PFSK-1 (cell line): Measurements from ENCODE around the gene PHOSPHO1. TPM values are rescaled to one million over a fixed set of nuclear protein-coding genes. Genes with fewer than 3 reads are reported as not detected.
A peak's percentile ranks its signal among the peaks of the same experiment; 100 is the strongest.

ENCODE experiments used
- FOXP2 ChIP-seq: optimal IDR thresholded peaks from 2 replicates; pipeline ENCODE3; 2011; ENCODE audit warnings: borderline replicate concordance, control low read depth, inconsistent platforms; ENCODE audit not compliant: insufficient read depth; ENCODE audit errors: extremely low read length, extremely low read depth
- POLR2AphosphoS5 ChIP-seq: IDR thresholded peaks from 2 replicates; pipeline ENCODE4 v1.6.1; 2012; ENCODE audit warnings: low read depth, mild to moderate bottlenecking, control low read depth, low read length, moderate library complexity
- REST ChIP-seq, 2 experiments: IDR thresholded peaks; 2 replicates each; pipeline versions ENCODE4 v1.6.1 to v1.8.0; 2011 to 2012; ENCODE audit warnings: low read depth in 2 of 2, low read length in 2 of 2, control low read depth in 1 of 2, inconsistent platforms in 1 of 2, mild to moderate bottlenecking in 1 of 2, moderate library complexity in 1 of 2; ENCODE audit not compliant: insufficient read depth in 1 of 2
- SIN3A ChIP-seq: IDR thresholded peaks from 2 replicates; pipeline ENCODE4 v1.6.1; 2012; ENCODE audit warnings: mild to moderate bottlenecking, low read length, moderate library complexity, borderline replicate concordance; ENCODE audit not compliant: insufficient read depth
- TAF1 ChIP-seq: IDR thresholded peaks from 2 replicates; pipeline ENCODE4 v1.6.1; 2012; ENCODE audit warnings: low read length, control low read depth, borderline replicate concordance; ENCODE audit not compliant: insufficient read depth
- polyA plus RNA-seq: library from polyadenylated mRNA; unstranded; fragments of >200 nt; gene quantifications from one replicate; pipeline ENCODE4 v1.2.1, GENCODE V29; 2012; ENCODE audit warnings: low read depth, missing spikeins; ENCODE audit not compliant: insufficient read length

The PHOSPHO1 gene, protein sequence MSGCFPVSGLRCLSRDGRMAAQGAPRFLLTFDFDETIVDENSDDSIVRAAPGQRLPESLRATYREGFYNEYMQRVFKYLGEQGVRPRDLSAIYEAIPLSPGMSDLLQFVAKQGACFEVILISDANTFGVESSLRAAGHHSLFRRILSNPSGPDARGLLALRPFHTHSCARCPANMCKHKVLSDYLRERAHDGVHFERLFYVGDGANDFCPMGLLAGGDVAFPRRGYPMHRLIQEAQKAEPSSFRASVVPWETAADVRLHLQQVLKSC
- not detected for polyA plus RNA-seq

DNA sequence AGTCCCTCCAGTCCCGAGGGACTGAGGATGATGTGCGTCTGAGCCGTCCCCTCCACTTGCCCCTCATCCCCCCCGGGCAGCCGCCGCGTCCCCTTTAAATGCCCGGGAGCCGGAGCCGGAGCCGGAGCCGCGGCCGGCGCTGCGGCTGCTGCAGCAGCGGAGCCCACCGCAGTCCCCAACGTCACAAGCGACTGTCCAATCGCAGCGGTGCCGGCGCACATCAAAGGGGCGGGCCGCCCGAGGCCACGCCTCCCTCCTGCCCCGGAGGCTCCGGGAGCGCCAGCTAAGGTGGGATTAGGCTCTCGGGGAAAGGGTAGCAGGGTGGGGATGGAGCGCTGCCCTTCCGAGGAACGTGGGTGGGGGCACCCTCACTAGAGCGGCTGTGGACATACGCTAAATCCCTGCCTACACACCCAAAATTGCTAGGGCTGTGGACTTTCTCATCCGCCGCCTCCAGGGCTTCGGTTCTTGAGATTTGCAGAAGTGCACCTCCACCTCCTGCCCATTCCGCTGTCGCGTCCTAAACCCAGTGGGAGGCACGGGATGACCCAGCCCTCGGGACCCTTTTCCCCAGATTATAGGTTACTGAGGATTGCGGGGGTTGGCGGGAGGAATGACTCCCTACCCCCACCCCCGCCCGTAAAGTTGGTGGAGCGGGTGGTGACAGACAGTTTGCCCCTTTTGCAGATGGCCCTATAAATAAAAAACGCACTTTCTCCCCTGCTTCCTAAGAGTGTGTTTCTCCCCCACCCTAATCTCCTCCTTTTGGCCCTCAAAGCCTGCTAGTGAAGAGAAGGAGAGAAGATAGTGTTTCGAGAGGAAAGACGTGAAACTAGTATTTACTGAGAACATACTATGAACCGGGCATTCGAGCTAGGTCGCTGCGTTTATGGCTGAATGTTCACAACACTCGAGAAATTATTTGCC lies at the start of gene PHOSPHO1:
PHOSPHO1 (minus strand) TSS at position 152 of the 927 bp plus-strand sequence. CDS start 4,096 bp downstream, outside the sequence.
- TF ChIP-seq SIN3A: no peak
- no peak for TF ChIP-seq REST (IDR thresholded peaks at IDR 0.05; ENCODE audit: insufficient read depth in 1 of 2, low read depth in 2 of 2, low read length in 2 of 2)
- TF ChIP-seq FOXP2: peak; percentile 16

- TF ChIP-seq SIN3A (no peak), TAF1 (no peak), FOXP2 (no peak), POLR2AphosphoS5 (no peak), REST (IDR thresholded peaks at IDR 0.05; ENCODE audit: insufficient read depth in 1 of 2, low read depth in 2 of 2, low read length in 2 of 2) (no peak)
Observed at GRCh38 chr17:49280061-49280460, 49.5 kb upstream of the PHOSPHO1 start.

- TF ChIP-seq REST (IDR thresholded peaks at IDR 0.05; ENCODE audit: insufficient read depth in 1 of 2, low read depth in 2 of 2, low read length in 2 of 2) (no peak), POLR2AphosphoS5 (no peak), FOXP2 (no peak), SIN3A (no peak), TAF1 (no peak)
Observed at GRCh38 chr17:49278076-49278475, 47.5 kb upstream of the PHOSPHO1 start.

DNA sequence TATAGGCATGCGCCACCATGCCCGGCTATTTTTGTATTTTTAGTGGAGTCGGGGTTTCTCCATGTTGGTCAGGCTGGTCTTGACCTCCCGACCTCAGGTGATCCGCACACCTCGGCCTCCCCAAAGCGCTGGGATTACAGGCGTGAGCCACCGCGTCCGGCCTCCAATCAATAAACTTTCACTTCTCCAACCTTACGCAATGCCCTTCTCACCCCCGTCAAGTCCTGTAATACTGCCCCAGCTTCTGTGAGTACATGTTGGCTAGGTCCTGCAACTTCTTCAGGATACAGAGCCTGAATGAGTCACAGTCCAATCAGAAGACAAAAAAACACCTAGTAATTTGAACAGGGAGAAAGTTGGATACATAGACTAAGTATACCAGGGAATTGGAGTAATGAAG lies 47.1 kb upstream of the PHOSPHO1 start:
- TF ChIP-seq REST (IDR thresholded peaks at IDR 0.05; ENCODE audit: insufficient read depth in 1 of 2, low read depth in 2 of 2, low read length in 2 of 2) (no peak), SIN3A (no peak), TAF1 (no peak), FOXP2 (no peak), POLR2AphosphoS5 (no peak)
